Measurements from ENCODE around the gene COG2. TPM values are rescaled to one million over a fixed set of nuclear protein-coding genes. Genes with fewer than 3 reads are reported as not detected.

Gene COG2
- total and polyA plus RNA-seq, 2 of the 13 experiments (the other 11 are each of a cell fraction or from before 2014, with no cell fraction given), result 16.8 to 36.3 TPM

- TF ChIP-seq NFAT5 (CRISPR knock-in tag; IDR thresholded peaks at IDR 0.05) (no peak), REPIN1 (CRISPR knock-in tag; IDR thresholded peaks at IDR 0.05; ENCODE audit: borderline replicate concordance, low read depth) (peak; percentile 55; the same call in 1 of the 2 replicates), TRIM22 (IDR thresholded peaks at IDR 0.05) (no peak), ZNF615 (CRISPR knock-in tag; IDR thresholded peaks at IDR 0.05; ENCODE audit: borderline replicate concordance) (no peak), ZNF253 (CRISPR knock-in tag; IDR thresholded peaks at IDR 0.05; ENCODE audit: borderline replicate concordance) (no peak), ZNF639 (CRISPR knock-in tag; conservative IDR thresholded peaks at IDR 0.05) (no peak), SYNCRIP (IDR thresholded peaks at IDR 0.05; ENCODE audit: insufficient read depth, low read depth, low read length) (no peak), USF2 (IDR thresholded peaks at IDR 0.05; ENCODE audit: low read depth, low read length) (no peak), USF2 (CRISPR knock-in tag; IDR thresholded peaks at IDR 0.05; ENCODE audit: borderline replicate concordance) (no peak), MED1 (CRISPR knock-in tag; IDR thresholded peaks at IDR 0.05) (peak; percentile 75), GABPB1 (CRISPR knock-in tag; IDR thresholded peaks at IDR 0.05) (no peak), TAF1 (CRISPR knock-in tag; IDR thresholded peaks at IDR 0.05) (no peak), GTF2F1 (IDR thresholded peaks at IDR 0.05; ENCODE audit: low read length) (no peak), ZNF101 (CRISPR knock-in tag; IDR thresholded peaks at IDR 0.05; ENCODE audit: borderline replicate concordance, low read depth) (no peak), MXD1 (CRISPR knock-in tag; IDR thresholded peaks at IDR 0.05) (no peak), HNRNPLL (IDR thresholded peaks at IDR 0.05; ENCODE audit: low read depth, low read length, poor library complexity, severe bottlenecking) (no peak), ZFP82 (CRISPR knock-in tag; IDR thresholded peaks at IDR 0.05; ENCODE audit: borderline replicate concordance) (no peak), ZNF530 (CRISPR knock-in tag; IDR thresholded peaks at IDR 0.05; ENCODE audit: low read depth) (no peak)
Observed at GRCh38 chr1:230725256-230726012, 83.2 kb downstream of the COG2 start (continued).
